ENCODE data around the gene LRRC9.

The LRRC9 gene

DNA sequence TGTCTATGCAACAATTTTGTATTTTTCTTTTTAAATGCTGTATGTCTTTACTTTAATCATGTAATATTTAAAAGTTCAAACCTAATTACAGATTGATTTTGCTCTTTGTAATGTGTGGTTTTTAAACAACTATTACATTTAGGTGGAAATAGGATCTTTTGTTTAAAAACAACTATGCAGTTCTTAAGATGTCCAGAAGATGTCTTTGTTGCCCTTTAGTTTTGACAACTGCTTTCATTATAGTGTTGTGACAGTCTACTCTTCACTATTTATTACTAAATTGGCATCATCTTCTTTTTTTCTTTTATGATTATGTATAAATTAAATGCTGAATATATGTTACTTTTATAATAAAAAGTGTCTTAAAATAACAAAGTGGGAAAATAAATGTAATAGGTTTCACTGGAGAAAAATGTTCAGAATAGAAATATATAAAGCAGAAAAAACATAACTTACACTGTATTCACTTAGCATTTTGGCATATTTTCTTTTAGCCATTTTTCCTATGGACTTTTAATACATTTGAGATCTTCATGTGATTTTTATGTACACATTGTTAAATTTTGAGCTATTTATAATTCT is 144.6 kb downstream of the LRRC9 start:
- Histone ChIP-seq H3K4me3 (ENCODE audit: low read depth in 1 of 2, low read length in 1 of 2) (no peak overlapping the region), H3K9me3 (no peaks in the 10 kb centered on the region)
- TF ChIP-seq, protein P1, sequence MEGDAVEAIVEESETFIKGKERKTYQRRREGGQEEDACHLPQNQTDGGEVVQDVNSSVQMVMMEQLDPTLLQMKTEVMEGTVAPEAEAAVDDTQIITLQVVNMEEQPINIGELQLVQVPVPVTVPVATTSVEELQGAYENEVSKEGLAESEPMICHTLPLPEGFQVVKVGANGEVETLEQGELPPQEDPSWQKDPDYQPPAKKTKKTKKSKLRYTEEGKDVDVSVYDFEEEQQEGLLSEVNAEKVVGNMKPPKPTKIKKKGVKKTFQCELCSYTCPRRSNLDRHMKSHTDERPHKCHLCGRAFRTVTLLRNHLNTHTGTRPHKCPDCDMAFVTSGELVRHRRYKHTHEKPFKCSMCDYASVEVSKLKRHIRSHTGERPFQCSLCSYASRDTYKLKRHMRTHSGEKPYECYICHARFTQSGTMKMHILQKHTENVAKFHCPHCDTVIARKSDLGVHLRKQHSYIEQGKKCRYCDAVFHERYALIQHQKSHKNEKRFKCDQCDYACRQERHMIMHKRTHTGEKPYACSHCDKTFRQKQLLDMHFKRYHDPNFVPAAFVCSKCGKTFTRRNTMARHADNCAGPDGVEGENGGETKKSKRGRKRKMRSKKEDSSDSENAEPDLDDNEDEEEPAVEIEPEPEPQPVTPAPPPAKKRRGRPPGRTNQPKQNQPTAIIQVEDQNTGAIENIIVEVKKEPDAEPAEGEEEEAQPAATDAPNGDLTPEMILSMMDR (IDR thresholded peaks at IDR 0.05): peak; percentile 61

DNA sequence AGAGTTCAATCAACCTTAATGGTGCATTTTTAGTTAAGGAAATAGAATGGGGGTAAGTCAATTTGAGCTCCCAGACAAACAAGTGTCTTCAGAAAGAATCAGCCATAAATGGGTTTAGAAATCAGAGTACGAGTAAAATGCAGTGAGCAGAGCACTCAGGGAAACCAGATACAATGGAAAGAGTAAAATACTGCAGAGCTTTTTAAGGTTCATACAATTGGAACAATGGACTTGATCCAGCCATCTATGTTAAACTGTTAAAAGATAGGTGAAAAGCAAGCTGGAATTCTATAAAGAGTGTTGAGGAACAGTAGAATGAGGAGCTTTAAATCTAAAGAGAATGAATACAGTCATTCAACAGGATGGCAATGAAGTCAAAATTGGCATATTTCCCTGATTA is 147.9 kb downstream of the LRRC9 start:
- no peaks in the 10 kb centered on the region for H3K9me3 ChIP-seq
- H3K27ac ChIP-seq: no peak overlapping the region
- no peaks in the 10 kb centered on the region for H3K36me3 ChIP-seq
- H3K27me3 ChIP-seq: peaks cover 2% of the 10 kb centered on the region
- H3K4me1 ChIP-seq (ENCODE audit: control insufficient read depth in 1 of 2, insufficient read depth in 1 of 2, low read depth in 1 of 2, low read length in 1 of 2): no peaks in the 10 kb centered on the region
- H3K4me3 ChIP-seq (ENCODE audit: low read depth in 1 of 2, low read length in 1 of 2): no peak overlapping the region
- TF ChIP-seq, protein P1 (IDR thresholded peaks at IDR 0.05): no peak

More for the DNA sequence above, 144.6 kb downstream of the LRRC9 start:
- Histone ChIP-seq H3K36me3 (no peaks in the 10 kb centered on the region), H3K27me3 (peaks cover 13% of the 10 kb centered on the region), H3K4me1 (ENCODE audit: control insufficient read depth in 1 of 2, insufficient read depth in 1 of 2, low read depth in 1 of 2, low read length in 1 of 2) (no peaks in the 10 kb centered on the region), H3K27ac (no peak overlapping the region)

GRCh38 chr14:60079723-60080122 is 159.8 kb downstream of the LRRC9 start:
- no peaks in the 10 kb centered on the region for H3K36me3 ChIP-seq
- H3K4me3 ChIP-seq (ENCODE audit: low read depth in 1 of 2, low read length in 1 of 2): no peak overlapping the region
- no peaks in the 10 kb centered on the region for H3K9me3 ChIP-seq
- H3K27ac ChIP-seq: no peak overlapping the region
- H3K27me3 ChIP-seq: no peaks in the 10 kb centered on the region
- TF ChIP-seq, protein P1 (IDR thresholded peaks at IDR 0.05): no peak
- peaks cover 0 to 6% of the 10 kb centered on the region in 2 experiments for H3K4me1 ChIP-seq (ENCODE audit: control insufficient read depth in 1 of 2, insufficient read depth in 1 of 2, low read depth in 1 of 2, low read length in 1 of 2)

GRCh38 chr14:60085085-60085484 is 165.1 kb downstream of the LRRC9 start:
- TF ChIP-seq, protein P1 (IDR thresholded peaks at IDR 0.05): no peak
- no peaks in the 10 kb centered on the region for H3K27me3 ChIP-seq
- H3K36me3 ChIP-seq: no peaks in the 10 kb centered on the region
- no peaks in the 10 kb centered on the region for H3K9me3 ChIP-seq
- peaks cover 0 to 6% of the 10 kb centered on the region in 2 experiments for H3K4me1 ChIP-seq (ENCODE audit: control insufficient read depth in 1 of 2, insufficient read depth in 1 of 2, low read depth in 1 of 2, low read length in 1 of 2)
- no peak overlapping the region for H3K4me3 ChIP-seq (ENCODE audit: low read depth in 1 of 2, low read length in 1 of 2)
- H3K27ac ChIP-seq: no peak overlapping the region

- TF ChIP-seq, protein P1 (IDR thresholded peaks at IDR 0.05): no peak
- H3K27ac ChIP-seq: no peak overlapping the region
- H3K4me1 ChIP-seq (ENCODE audit: control insufficient read depth in 1 of 2, insufficient read depth in 1 of 2, low read depth in 1 of 2, low read length in 1 of 2): peaks cover 2 to 6% of the 10 kb centered on the region in 2 experiments
- H3K27me3 ChIP-seq: no peaks in the 10 kb centered on the region
- H3K4me3 ChIP-seq (ENCODE audit: low read depth in 1 of 2, low read length in 1 of 2): no peak overlapping the region
- H3K9me3 ChIP-seq: no peaks in the 10 kb centered on the region
- H3K36me3 ChIP-seq: no peaks in the 10 kb centered on the region
These were observed 165.7 kb downstream of the LRRC9 start for GRCh38 chr14:60085693-60086092.

Data from neutrophil (primary cell).